C4-2B (cell line): ENCODE data around the gene PRIMA1.

ENCODE experiments used
- H3K27ac ChIP-seq: fragments of 450-650 bp; 2 replicates; pipeline ENCODE4 v1.5.1; 2017
- CTCF ChIP-seq: fragments of 450-650 bp; conservative IDR thresholded peaks from 2 replicates; pipeline ENCODE4 v1.5.1; 2017; ENCODE audit warnings: mild to moderate bottlenecking
- ZFX ChIP-seq: fragments of 450-650 bp; IDR thresholded peaks from 2 replicates; pipeline ENCODE4 v1.6.1; 2017

The PRIMA1 gene

DNA sequence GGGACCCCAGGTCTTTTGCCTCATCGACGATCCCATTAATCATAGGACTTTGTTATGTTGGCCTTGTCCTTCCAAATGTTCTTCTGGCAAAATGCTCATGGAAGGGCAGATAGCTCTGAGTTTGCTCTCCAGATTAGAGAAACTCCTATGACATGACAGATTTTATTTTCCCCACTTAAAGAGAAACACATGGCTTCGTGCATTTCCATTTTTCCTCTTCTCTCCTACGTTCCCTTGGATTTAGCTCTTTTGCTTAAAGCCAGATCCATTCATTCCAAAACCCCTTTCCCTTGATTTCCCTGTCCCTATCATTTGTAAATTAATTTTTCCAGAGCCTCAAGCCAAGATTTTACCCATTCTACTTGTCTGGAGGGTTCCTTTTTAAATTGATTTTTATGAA, 2.9 kb downstream of the PRIMA1 start:
- no peak for TF ChIP-seq ZFX
- no peak for TF ChIP-seq CTCF
- H3K27ac ChIP-seq = no peak overlapping the region

- TF ChIP-seq CTCF (no peak), ZFX (no peak)
- H3K27ac ChIP-seq = no peak overlapping the region
Measured at GRCh38 chr14:93784878-93785277, 3.4 kb downstream of the PRIMA1 start.

DNA sequence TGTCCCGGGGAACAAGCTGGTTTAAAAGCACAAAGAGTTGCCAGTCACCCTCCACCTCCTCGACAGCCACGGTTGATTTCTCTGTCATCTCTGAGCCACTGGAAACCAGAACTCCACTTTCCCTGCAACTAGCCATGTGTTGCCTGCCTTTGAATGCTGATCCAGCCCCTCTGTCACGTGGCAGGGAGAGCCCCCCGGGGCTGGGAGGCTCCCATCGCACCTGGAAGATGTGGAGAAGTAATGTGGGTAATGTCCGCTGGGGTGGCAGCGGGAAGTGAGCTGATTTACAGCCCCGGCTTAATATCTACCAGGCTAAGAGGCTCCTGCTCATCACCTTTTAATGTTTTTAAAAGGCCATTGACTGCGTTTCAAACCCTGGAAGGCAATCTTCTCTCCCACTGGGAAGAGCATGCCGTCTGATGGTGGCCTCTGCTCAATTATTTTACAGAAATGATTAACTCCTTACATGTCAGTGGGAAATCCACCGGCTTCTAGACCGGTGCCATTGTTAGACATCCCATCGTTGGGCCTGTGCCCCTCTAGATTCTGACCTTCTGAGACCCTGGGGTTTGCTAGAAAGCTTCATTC, 7.4 kb downstream of the PRIMA1 start:
- TF ChIP-seq ZFX = no peak
- no peak for TF ChIP-seq CTCF
- H3K27ac ChIP-seq = no peak overlapping the region

DNA sequence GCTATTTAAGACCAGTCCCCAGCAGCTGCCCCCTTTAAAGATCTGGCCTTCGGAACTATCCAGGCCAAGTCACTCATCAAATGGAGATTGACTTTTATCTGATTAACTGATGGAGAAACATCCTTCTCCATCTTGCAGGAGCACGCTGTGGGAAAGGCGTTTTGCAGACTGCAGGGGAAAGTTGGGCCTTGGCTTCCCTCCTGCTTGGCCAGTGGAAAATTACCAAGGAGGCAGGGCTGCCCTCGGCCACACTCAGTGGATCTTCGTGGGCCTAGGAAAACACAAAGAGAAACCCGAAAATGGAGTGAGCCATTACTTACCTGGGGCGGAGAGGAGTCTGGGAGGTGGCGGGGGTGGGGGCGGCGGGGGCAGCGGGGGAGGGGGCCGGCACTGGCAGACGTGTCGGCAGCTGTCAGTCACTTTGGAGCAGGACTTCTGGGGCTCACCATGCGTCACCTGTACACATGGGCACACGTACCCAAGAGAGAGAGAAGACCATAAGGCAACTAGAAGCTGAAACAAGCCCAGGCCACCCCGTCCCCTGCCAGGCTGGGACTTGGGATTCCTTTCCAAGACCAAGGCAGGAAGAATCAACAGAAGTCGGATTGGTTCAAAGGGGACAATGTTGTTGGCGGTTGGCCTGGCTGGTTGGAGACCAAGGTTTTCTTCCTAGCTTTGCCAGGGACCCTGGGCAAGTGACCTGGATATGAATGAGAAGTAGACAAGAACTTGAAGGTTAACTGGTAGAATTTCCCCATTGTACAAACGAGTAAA, 9.2 kb downstream of the PRIMA1 start:
- TF ChIP-seq CTCF (no peak), ZFX (no peak)
- H3K27ac ChIP-seq = no peak overlapping the region

DNA sequence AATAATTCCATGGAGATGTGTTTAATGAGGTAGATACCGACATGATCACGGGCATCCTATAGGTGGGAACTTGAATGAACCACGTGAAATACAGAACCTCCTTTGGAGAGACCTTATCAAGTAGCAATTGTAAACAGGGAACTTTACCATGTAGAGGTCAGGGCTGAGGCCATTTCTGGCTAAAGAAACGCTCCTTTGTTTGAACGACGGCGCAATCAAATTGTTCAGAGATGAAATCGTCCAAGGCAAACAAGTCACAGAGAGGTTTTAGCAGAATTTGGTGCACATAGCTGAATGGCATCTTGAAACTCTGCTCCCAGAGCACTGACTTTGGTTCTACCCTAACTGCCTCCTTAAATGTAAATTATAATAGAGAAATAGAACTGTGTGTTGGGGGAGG, 9.8 kb downstream of the PRIMA1 start:
- TF ChIP-seq CTCF (no peak), ZFX (no peak)
- no peak overlapping the region for H3K27ac ChIP-seq

DNA sequence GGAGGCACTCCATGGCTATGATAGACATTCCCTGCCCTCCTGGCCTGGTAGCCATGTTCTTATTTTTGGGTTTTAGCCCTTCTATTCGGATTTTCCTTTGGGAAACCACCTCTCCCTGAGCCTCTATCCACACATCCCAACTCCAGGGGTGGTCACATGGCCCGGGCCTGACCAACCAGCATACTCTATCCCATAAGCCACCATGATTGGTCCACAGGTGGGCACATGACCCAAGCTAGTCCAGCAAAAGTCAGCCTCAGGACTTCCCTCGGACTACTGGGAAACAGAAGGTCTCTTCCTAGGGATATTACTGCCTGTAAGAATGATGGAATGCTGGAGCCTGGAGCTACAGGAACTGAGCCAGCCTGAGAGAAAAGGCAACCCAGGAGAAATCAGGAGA, 12.5 kb downstream of the PRIMA1 start:
- no peak overlapping the region for H3K27ac ChIP-seq
- no peak for TF ChIP-seq CTCF
- no peak for TF ChIP-seq ZFX

GRCh38 chr14:93775158-93775557, 13.1 kb downstream of the PRIMA1 start:
- no peak for TF ChIP-seq CTCF
- TF ChIP-seq ZFX = no peak
- no peak overlapping the region for H3K27ac ChIP-seq
